ENCODE results near the gene MUC13. TPM values are rescaled to one million over a fixed set of nuclear protein-coding genes. Genes with fewer than 3 reads are reported as not detected.
A peak's percentile ranks its signal among the peaks of the same experiment; 100 is the strongest.

MUC13 gene
- total RNA-seq, 3 donors from 2014 or later, result 3.9 TPM; not detected in 2

- H3K36me3 ChIP-seq, result no peaks in the 10 kb centered on the region
- H3K9me3 ChIP-seq, result no peaks in the 10 kb centered on the region
- intact Hi-C loops (cut with DNase I; ENCODE audit: low total_unique reads), result no loop called here
- no peak overlapping the region for H3K27ac ChIP-seq
- no peak overlapping the region for H3K4me3 ChIP-seq
- TF ChIP-seq CTCF (IDR thresholded peaks at IDR 0.05) (no peak), POLR2AphosphoS5 (IDR thresholded peaks at IDR 0.05) (no peak), POLR2A (IDR thresholded peaks at IDR 0.05) (no peak)
- no peaks in the 10 kb centered on the region for H3K27me3 ChIP-seq
- DNase-seq (ENCODE audit: low spot score in 2 of 2), result no peak
- no peaks in the 10 kb centered on the region for H3K4me1 ChIP-seq
Measured at GRCh38 chr3:124938896-124939295, 4.3 kb upstream of the MUC13 start.

- Histone ChIP-seq H3K9me3 (no peaks in the 10 kb centered on the region), H3K36me3 (no peaks in the 10 kb centered on the region), H3K27ac (no peak overlapping the region), H3K4me3 (no peak overlapping the region), H3K4me1 (no peaks in the 10 kb centered on the region), H3K27me3 (no peaks in the 10 kb centered on the region)
- intact Hi-C loops (cut with DNase I; ENCODE audit: low total_unique reads), result no loop called here
- DNase-seq (ENCODE audit: low spot score in 2 of 2), result no peak
- TF ChIP-seq POLR2AphosphoS5 (IDR thresholded peaks at IDR 0.05) (no peak), POLR2A (IDR thresholded peaks at IDR 0.05) (no peak), CTCF (IDR thresholded peaks at IDR 0.05) (no peak)
Measured at GRCh38 chr3:124937049-124937448, 2.5 kb upstream of the MUC13 start.

- no peaks in the 10 kb centered on the region for H3K9me3 ChIP-seq
- DNase-seq (ENCODE audit: low spot score in 2 of 2), result no peak
- H3K4me1 ChIP-seq, result no peaks in the 10 kb centered on the region
- H3K36me3 ChIP-seq, result no peaks in the 10 kb centered on the region
- TF ChIP-seq CTCF (IDR thresholded peaks at IDR 0.05), result no peak
- TF ChIP-seq POLR2AphosphoS5 (IDR thresholded peaks at IDR 0.05), result no peak
- no peak for TF ChIP-seq POLR2A (IDR thresholded peaks at IDR 0.05)
- no peaks in the 10 kb centered on the region for H3K27me3 ChIP-seq
- no peak overlapping the region for H3K4me3 ChIP-seq
- intact Hi-C loops (cut with DNase I; ENCODE audit: low total_unique reads), result no loop called here
- no peak overlapping the region for H3K27ac ChIP-seq
Measured at GRCh38 chr3:124935794-124936542, 1.4 kb upstream of the MUC13 start.

- TF ChIP-seq CTCF (IDR thresholded peaks at IDR 0.05), result no peak
- TF ChIP-seq POLR2A (IDR thresholded peaks at IDR 0.05), result no peak
- TF ChIP-seq POLR2AphosphoS5 (IDR thresholded peaks at IDR 0.05), result no peak
- intact Hi-C loops (cut with DNase I; ENCODE audit: low total_unique reads), result no loop called here
- DNase-seq (ENCODE audit: low spot score in 2 of 2), result no peak
- Histone ChIP-seq H3K9me3 (no peaks in the 10 kb centered on the region), H3K36me3 (no peaks in the 10 kb centered on the region), H3K27me3 (no peaks in the 10 kb centered on the region), H3K27ac (no peak overlapping the region), H3K4me3 (no peak overlapping the region), H3K4me1 (no peaks in the 10 kb centered on the region)
Measured at GRCh38 chr3:124935264-124935663, 713 bp upstream of the MUC13 start.

- Histone ChIP-seq H3K36me3 (no peaks in the 10 kb centered on the region), H3K4me1 (no peaks in the 10 kb centered on the region), H3K4me3 (no peak overlapping the region), H3K27ac (no peak overlapping the region), H3K27me3 (no peaks in the 10 kb centered on the region), H3K9me3 (no peaks in the 10 kb centered on the region)
- TF ChIP-seq CTCF (IDR thresholded peaks at IDR 0.05) (peak; percentile 35 to 63 (median 45)), POLR2A (IDR thresholded peaks at IDR 0.05) (no peak)
- intact Hi-C loops (cut with DNase I; ENCODE audit: low total_unique reads), result no loop called here
- DNase-seq (ENCODE audit: low spot score in 2 of 2), result peak in 1 of 2 donors; percentile 39
Measured at GRCh38 chr3:124928333-124929202, 6.0 kb downstream of the MUC13 start.

Data from breast epithelium (tissue), 4 donors.